Measurements from ENCODE around the gene SPACDR. TPM values are rescaled to one million over a fixed set of nuclear protein-coding genes. Genes with fewer than 3 reads are reported as not detected.

Gene SPACDR
- total RNA-seq, 6 experiments from 2014 or later = not detected

- DNase-seq = peak; percentile 67 to 78 (median 76)
- Histone ChIP-seq H3K4me1 (peaks cover 0 to 29% (median 3%) of the 10 kb centered on the region in 4 donors), H3K36me3 (peaks cover 0 to 21% (median 4%) of the 10 kb centered on the region in 4 donors), H3K27me3 (no peaks in the 10 kb centered on the region), H3K27ac (peak overlapping the region; percentile 88 to 99 (median 99)), H3K9me3 (no peaks in the 10 kb centered on the region), H3K4me3 (peak overlapping the region; percentile 80 to 92 (median 84))
- 8% methylated on average over 10 of the region's 81 CpGs for WGBS (ENCODE audit: insufficient coverage, low coverage, low lambda C conversion rate, missing lambda C conversion rate)
- ATAC-seq = peak; percentile 24 to 61 (median 48)
- intact Hi-C loops (cut with DNase I) = no loop called here
- TF ChIP-seq CTCF (IDR thresholded peaks at IDR 0.05) (no peak), POLR2A (IDR thresholded peaks at IDR 0.05) (no peak)
Observed at GRCh38 chr7:100435401-100436304, 28.4 kb downstream of the SPACDR start.

GRCh38 chr7:100434297-100435144 lies 29.5 kb downstream of the SPACDR start:
- intact Hi-C loops (cut with DNase I) = no loop called here
- DNase-seq = no peak
- WGBS (ENCODE audit: insufficient coverage, low coverage, low lambda C conversion rate, missing lambda C conversion rate) = 72% methylated on average over 20 of the region's 22 CpGs

GRCh38 chr7:100433592-100434296 lies 30.3 kb downstream of the SPACDR start:
- intact Hi-C loops (cut with DNase I) = no loop called here
- 65% methylated on average over 8 of the region's 10 CpGs for WGBS (ENCODE audit: insufficient coverage, low coverage, low lambda C conversion rate, missing lambda C conversion rate)
- peaks cover 0 to 21% (median 4%) of the 10 kb centered on the region in 4 donors for H3K36me3 ChIP-seq
- peaks cover 0 to 34% (median 3%) of the 10 kb centered on the region in 4 donors for H3K4me1 ChIP-seq
- peak overlapping the region in 1 of 3 donors; percentile 18 for H3K27ac ChIP-seq
- no peaks in the 10 kb centered on the region for H3K9me3 ChIP-seq
- DNase-seq = no peak
- no peaks in the 10 kb centered on the region for H3K27me3 ChIP-seq
- H3K4me3 ChIP-seq = no peak overlapping the region
- TF ChIP-seq CTCF (IDR thresholded peaks at IDR 0.05) = no peak
- no peak for TF ChIP-seq POLR2A (IDR thresholded peaks at IDR 0.05)
- no peak for ATAC-seq

More at GRCh38 chr7:100434297-100435144, 29.5 kb downstream of the SPACDR start:
- no peaks in the 10 kb centered on the region for H3K9me3 ChIP-seq
- peaks cover 0 to 34% (median 3%) of the 10 kb centered on the region in 4 donors for H3K4me1 ChIP-seq
- H3K27ac ChIP-seq = peak overlapping the region in 1 of 3 donors; percentile 99
- no peak for ATAC-seq
- H3K36me3 ChIP-seq = peaks cover 0 to 21% (median 4%) of the 10 kb centered on the region in 4 donors
- TF ChIP-seq POLR2A (IDR thresholded peaks at IDR 0.05) = no peak
- TF ChIP-seq CTCF (IDR thresholded peaks at IDR 0.05) = no peak
- H3K4me3 ChIP-seq = peak overlapping the region; percentile 80 to 92 (median 84)
- H3K27me3 ChIP-seq = no peaks in the 10 kb centered on the region

GRCh38 chr7:100433276-100433591 lies 30.8 kb downstream of the SPACDR start:
- Histone ChIP-seq H3K27ac (peak overlapping the region in 1 of 3 donors; percentile 18), H3K9me3 (no peaks in the 10 kb centered on the region), H3K27me3 (no peaks in the 10 kb centered on the region), H3K36me3 (peaks cover 0 to 21% (median 4%) of the 10 kb centered on the region in 4 donors), H3K4me1 (peaks cover 0 to 34% (median 3%) of the 10 kb centered on the region in 4 donors), H3K4me3 (no peak overlapping the region)
- WGBS (ENCODE audit: insufficient coverage, low coverage, low lambda C conversion rate, missing lambda C conversion rate) = 43% methylated on average over 3 of the region's 4 CpGs
- ATAC-seq (no peak), DNase-seq (no peak)
- intact Hi-C loops (cut with DNase I) = no loop called here
- no peak for TF ChIP-seq POLR2A (IDR thresholded peaks at IDR 0.05)
- no peak for TF ChIP-seq CTCF (IDR thresholded peaks at IDR 0.05)
